ENCODE data around the gene ST8SIA1. TPM values are rescaled to one million over a fixed set of nuclear protein-coding genes. Genes with fewer than 3 reads are reported as not detected.

The ST8SIA1 gene
- total RNA-seq, 4 donors from 2014 or later: 2.6 to 9.5 (median 7.3) TPM

DNA sequence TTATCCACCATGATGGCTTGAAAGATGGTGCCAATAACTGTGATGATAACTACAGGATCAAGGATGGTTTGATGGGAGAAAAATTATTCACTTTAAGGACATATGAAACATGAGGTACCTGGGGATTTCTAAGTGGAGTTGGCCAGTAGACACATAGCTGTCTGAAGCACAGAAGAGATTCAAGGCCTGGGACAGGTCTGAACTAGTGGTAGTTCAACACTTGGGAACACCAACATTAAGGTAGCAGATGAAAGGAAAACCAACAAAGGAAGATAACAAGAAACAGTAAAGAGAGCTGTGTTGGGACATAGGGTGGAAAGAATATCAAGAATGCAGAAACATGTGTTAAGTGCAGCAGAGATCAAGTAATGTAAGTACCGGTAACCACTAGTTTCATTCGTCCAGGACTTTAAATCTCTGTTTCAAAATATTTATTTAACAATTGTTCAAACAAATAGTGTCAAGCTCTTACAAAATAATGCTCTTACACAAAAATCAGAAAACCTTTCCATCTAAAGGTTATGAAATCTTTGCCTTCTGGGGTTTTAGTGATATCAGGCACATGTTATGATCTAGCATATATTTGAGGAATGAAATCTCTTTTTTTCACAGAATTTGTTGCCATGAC lies 104.7 kb downstream of the ST8SIA1 start:
- no peak overlapping the region for H3K4me3 ChIP-seq (ENCODE audit: low read depth, poor library complexity, severe bottlenecking)
- TF ChIP-seq, protein P1, sequence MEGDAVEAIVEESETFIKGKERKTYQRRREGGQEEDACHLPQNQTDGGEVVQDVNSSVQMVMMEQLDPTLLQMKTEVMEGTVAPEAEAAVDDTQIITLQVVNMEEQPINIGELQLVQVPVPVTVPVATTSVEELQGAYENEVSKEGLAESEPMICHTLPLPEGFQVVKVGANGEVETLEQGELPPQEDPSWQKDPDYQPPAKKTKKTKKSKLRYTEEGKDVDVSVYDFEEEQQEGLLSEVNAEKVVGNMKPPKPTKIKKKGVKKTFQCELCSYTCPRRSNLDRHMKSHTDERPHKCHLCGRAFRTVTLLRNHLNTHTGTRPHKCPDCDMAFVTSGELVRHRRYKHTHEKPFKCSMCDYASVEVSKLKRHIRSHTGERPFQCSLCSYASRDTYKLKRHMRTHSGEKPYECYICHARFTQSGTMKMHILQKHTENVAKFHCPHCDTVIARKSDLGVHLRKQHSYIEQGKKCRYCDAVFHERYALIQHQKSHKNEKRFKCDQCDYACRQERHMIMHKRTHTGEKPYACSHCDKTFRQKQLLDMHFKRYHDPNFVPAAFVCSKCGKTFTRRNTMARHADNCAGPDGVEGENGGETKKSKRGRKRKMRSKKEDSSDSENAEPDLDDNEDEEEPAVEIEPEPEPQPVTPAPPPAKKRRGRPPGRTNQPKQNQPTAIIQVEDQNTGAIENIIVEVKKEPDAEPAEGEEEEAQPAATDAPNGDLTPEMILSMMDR (IDR thresholded peaks at IDR 0.05): no peak
- no peak for TF ChIP-seq POLR2A (IDR thresholded peaks at IDR 0.05)
- 74% methylated on average over 2 of the region's 2 CpGs for WGBS, 2 donors
- intact Hi-C loops (cut with DNase I; ENCODE audit: low total_unique reads): no loop called here
- DNase-seq (ENCODE audit: low spot score in 2 of 2): no peak

DNA sequence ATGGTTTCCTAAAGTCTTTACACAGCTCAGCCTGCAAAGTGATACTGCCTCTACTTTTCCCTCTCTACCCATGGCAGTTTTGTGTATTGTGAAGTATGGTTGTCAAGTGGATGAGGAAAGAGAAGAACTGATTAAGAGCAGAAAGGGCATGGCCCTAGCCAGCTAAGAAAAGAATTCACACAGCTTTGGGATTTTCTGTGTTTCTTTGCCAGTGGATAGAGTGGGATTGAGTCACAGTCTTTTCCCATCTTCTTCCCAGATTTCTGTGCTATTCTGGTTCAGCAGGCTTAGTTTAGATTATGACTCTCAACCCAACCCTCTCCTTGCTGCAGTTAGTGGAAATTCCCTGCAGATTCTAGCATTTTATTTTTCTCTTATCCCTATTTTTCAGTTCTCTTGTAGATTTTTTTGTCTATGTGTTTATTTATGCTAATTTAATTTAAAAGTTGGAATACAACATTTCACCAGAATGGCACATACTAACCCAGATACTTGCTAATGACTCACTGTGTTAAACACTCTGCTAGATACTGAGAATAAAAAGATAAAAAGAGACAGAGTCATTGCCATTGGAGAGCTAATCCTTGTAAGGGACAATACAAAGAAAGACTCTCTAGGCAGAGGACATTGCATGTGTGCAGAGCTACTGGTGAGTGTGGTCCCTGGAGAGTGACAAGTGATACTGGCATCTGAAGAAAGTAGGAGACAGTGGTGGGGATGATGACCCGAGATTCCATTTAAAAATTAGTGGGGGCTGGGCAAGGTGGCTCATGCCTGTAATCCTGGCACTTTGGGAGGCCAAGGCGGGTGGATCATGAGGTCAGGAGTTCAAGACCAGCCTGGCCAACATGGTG lies 106.3 kb downstream of the ST8SIA1 start:
- intact Hi-C loops (cut with DNase I; ENCODE audit: low total_unique reads): no loop called here
- no peak overlapping the region for H3K4me3 ChIP-seq (ENCODE audit: low read depth, poor library complexity, severe bottlenecking)
- WGBS, 2 donors: 73% methylated on average over 2 of the region's 2 CpGs
- TF ChIP-seq POLR2A (IDR thresholded peaks at IDR 0.05): no peak
- TF ChIP-seq, protein P1 (IDR thresholded peaks at IDR 0.05): no peak
- DNase-seq (ENCODE audit: low spot score in 2 of 2): no peak

DNA sequence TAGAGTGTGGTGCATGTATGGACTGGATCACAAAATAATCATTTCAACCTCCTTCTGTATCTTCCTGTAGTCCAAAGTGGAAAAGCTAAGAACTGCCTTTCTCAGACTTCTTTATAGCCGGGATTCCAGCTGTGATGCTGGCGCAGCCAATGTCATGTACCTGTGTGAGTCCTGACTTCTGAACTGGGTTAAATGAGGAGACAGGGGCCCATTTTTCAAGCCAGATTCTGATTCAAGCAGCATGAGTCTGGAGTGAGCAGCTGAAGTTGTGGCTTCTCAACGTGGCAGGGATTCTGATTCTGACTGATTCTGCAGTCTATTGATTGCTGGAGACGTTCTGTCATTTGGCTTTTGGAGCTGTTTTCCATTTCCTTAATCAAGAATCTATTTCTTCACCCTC lies 111.2 kb downstream of the ST8SIA1 start:
- DNase-seq (ENCODE audit: low spot score in 2 of 2): no peak
- intact Hi-C loops (cut with DNase I; ENCODE audit: low total_unique reads): no loop called here
- TF ChIP-seq, protein P1 (IDR thresholded peaks at IDR 0.05): no peak
- TF ChIP-seq POLR2A (IDR thresholded peaks at IDR 0.05): no peak
- WGBS, 2 donors: 66 to 71% methylated on average over 4 of the region's 4 CpGs
- H3K4me3 ChIP-seq (ENCODE audit: low read depth, poor library complexity, severe bottlenecking): no peak overlapping the region

DNA sequence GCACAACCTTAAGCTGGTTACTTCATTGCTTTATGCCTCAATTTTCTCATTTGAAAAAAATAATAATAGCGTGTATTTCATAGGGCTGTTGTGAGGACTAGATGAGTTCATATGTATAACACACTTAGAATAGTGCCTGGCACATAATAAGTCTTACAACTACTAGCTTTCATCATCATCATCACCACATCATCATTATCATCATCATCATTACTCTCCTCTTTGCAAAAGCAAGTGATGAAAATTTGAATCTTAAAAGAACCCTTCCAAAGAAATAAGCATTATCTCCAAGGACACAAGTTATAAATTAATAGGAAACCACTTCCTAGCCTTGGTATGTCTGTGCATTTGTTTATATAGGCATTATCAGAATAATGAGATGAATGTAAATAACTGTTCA lies 117.0 kb downstream of the ST8SIA1 start:
- no peak for DNase-seq (ENCODE audit: low spot score in 2 of 2)
- intact Hi-C loops (cut with DNase I; ENCODE audit: low total_unique reads): no loop called here
- TF ChIP-seq, protein P1 (IDR thresholded peaks at IDR 0.05): no peak
- no peak for TF ChIP-seq POLR2A (IDR thresholded peaks at IDR 0.05)
- no peak overlapping the region for H3K4me3 ChIP-seq (ENCODE audit: low read depth, poor library complexity, severe bottlenecking)
- WGBS, 2 donors: 93 to 98% methylated on average over 1 of the region's 1 CpG

DNA sequence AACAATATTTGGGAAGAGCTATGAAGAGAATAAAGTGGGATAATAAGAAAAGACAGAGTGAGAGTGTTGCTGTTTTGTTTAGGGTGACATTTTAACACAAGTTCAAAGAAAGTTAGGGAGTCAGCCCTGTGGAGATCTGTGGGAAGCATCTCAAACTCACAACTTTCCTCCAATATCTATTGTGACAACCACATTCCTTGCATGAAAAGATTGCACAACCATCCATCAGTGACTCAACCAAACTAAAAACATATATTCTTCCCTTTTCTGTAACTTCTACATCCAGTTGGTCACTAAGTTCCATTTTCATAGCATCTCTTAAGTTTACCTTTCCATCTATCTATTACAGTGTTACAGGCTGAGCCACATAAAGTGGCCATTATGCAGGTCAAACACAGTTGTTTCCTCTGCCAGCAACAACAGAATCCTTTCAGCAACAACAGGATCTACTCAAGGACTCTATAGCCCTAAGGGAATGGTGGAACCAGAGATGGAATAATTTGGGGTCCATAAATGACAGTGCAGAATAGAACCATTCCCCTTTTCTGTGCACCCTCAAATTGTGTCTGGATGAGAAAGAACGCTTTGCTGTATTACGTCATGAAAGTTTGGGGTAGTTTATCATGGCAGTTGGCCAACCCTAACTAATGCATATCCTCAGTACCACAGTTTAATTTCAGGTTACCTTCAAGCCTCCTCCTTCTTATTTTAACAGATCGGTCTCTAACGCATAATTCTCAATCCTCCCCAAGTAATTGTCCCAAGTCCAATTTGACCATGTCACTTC lies 118.8 kb downstream of the ST8SIA1 start:
- 95% methylated on average over 4 of the region's 4 CpGs for WGBS, 2 donors
- TF ChIP-seq POLR2A (IDR thresholded peaks at IDR 0.05): no peak
- TF ChIP-seq, protein P1 (IDR thresholded peaks at IDR 0.05): no peak
- DNase-seq (ENCODE audit: low spot score in 2 of 2): no peak

More for the DNA sequence above, 118.8 kb downstream of the ST8SIA1 start:
- intact Hi-C loops (cut with DNase I; ENCODE audit: low total_unique reads): no loop called here
- no peak overlapping the region for H3K4me3 ChIP-seq (ENCODE audit: low read depth, poor library complexity, severe bottlenecking)

Measured in lower leg skin (tissue), 4 donors.